Prostate gland (tissue), 2 donors: ENCODE data around the gene FAM169A. TPM values are rescaled to one million over a fixed set of nuclear protein-coding genes. Genes with fewer than 3 reads are reported as not detected.
"Not testable (repeated sequence)": the region's sequence is repeated elsewhere in the genome, so short reads cannot be mapped to it uniquely, and the experiment has no call there.

Experiments
- DNase-seq: peaks from one replicate; pipeline ENCODE4 v3.0.0-alpha.2; 2019; ENCODE audit warnings: low spot score
- H3K27ac ChIP-seq, 2 donors: fragments of 200-600 bp; sonication (generic); 2 replicates each; pipeline ENCODE4 v1.5.1; 2017 to 2019
- H3K27me3 ChIP-seq: fragments of 200-600 bp; sonication (generic); replicated peaks from 2 replicates; pipeline ENCODE4 v1.5.1; 2019; ENCODE audit not compliant: insufficient read depth
- H3K36me3 ChIP-seq, 2 donors: fragments of 200-600 bp; sonication (generic); 1 replicate in 1 of 2; 2 replicates in 1 of 2; pipeline versions ENCODE4 v1.5.1 to v1.8.1; 2017 to 2019
- H3K4me1 ChIP-seq: fragments of 200-600 bp; sonication (generic); replicated peaks from 2 replicates; pipeline ENCODE4 v1.5.1; 2019
- H3K4me3 ChIP-seq, 2 donors: fragments of 200-600 bp; sonication (generic); 2 replicates each; pipeline ENCODE4 v1.5.1; 2017 to 2019
- H3K9me3 ChIP-seq: fragments of 200-600 bp; sonication (generic); 2 replicates; pipeline ENCODE4 v1.5.1; 2017
- POLR2A ChIP-seq: fragments of 450-650 bp; IDR thresholded peaks from one replicate; pipeline ENCODE4 v1.6.1; 2016; ENCODE audit warnings: antibody characterized with exemption, mild to moderate bottlenecking
- POLR2AphosphoS5 ChIP-seq: sonication (generic); formaldehyde crosslinking; IDR thresholded peaks from one replicate; pipeline ENCODE4 v1.6.1; 2017; ENCODE audit warnings: antibody characterized with exemption
- WGBS: methylation state at CpG from one replicate; pipeline ENCODE4 v1.1.5; 2018; 5-methylcytosine and 5-hydroxymethylcytosine counted together
- intact Hi-C: fragments of 100-400 bp; cut with DNase I; formaldehyde crosslinking; loops from one replicate; pipeline ENCODE4 v1.14.2; 2022
- total RNA-seq, 2 donors: library from RNA; depleted of rRNA; stranded (reverse); fragments of >200 nt; gene quantifications; one replicate each; pipeline ENCODE4 v1.1.0, GENCODE V29; 2016
- TF ChIP-seq, protein P1 (sequence below), 4 experiments: fragments of 200-600 bp in 2 of 4; fragments of 450-650 bp in 2 of 4; sonication (generic) in 2 of 4; IDR thresholded peaks; 1 replicate in 3 of 4; 2 replicates in 1 of 4; pipeline ENCODE4 v1.5.1; 2016 to 2019; ENCODE audit warnings: antibody characterized with exemption in 4 of 4, mild to moderate bottlenecking in 2 of 4, moderate library complexity in 2 of 4

FAM169A gene
- total RNA-seq, 2 donors from 2014 or later: 16.6 to 57.9 TPM

DNA sequence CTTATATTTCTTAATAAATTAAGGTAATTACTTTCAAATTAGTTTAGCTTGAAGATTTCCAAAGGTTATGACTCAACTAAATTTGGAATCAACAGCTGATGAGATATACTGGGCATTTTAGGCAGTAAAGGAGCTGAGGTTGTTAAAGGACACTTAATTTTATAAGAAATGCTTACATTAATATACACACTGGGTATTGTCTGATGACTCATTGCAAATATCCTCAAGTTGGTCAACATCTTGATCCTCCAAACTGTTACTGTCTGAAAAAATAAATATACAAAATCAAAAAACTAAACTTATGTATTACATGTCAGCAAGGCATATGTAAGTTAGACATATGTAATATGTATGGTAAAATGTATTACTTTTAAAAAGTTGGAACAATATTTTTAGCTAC lies 102.7 kb downstream of the FAM169A start:
- Histone ChIP-seq H3K4me1 (peaks cover 5% of the 10 kb centered on the region), H3K9me3 (no peaks in the 10 kb centered on the region), H3K36me3 (no peaks in the 10 kb centered on the region), H3K27ac (no peak overlapping the region), H3K4me3 (no peak overlapping the region), H3K27me3 (no peaks in the 10 kb centered on the region)
- intact Hi-C loops: no loop called here
- TF ChIP-seq POLR2A (no peak), POLR2AphosphoS5 (no peak)
- TF ChIP-seq, protein P1, sequence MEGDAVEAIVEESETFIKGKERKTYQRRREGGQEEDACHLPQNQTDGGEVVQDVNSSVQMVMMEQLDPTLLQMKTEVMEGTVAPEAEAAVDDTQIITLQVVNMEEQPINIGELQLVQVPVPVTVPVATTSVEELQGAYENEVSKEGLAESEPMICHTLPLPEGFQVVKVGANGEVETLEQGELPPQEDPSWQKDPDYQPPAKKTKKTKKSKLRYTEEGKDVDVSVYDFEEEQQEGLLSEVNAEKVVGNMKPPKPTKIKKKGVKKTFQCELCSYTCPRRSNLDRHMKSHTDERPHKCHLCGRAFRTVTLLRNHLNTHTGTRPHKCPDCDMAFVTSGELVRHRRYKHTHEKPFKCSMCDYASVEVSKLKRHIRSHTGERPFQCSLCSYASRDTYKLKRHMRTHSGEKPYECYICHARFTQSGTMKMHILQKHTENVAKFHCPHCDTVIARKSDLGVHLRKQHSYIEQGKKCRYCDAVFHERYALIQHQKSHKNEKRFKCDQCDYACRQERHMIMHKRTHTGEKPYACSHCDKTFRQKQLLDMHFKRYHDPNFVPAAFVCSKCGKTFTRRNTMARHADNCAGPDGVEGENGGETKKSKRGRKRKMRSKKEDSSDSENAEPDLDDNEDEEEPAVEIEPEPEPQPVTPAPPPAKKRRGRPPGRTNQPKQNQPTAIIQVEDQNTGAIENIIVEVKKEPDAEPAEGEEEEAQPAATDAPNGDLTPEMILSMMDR (IDR thresholded peaks at IDR 0.05): no peak
- DNase-seq: no peak

DNA sequence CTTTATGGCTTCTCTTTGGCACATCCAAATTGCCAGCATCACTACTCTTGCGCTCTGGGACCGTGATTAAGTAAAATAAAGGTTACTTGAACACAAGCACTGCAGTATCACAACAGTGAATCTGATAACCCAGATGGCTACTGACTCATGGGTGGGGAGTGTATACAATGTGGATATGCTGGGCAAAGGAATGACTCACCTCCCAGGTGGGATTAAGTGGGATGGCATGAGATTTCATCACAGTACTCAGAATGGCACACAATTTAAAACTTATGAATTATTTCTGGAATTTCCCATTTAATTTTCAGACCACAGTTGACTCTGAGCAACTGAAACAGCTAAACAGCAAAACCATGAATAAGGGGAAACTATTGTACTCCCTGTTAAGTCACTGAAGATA lies 103.6 kb downstream of the FAM169A start:
- no peak overlapping the region for H3K4me3 ChIP-seq
- H3K9me3 ChIP-seq: no peaks in the 10 kb centered on the region
- H3K27me3 ChIP-seq: no peaks in the 10 kb centered on the region
- intact Hi-C loops: no loop called here
- no peak for DNase-seq
- H3K27ac ChIP-seq: no peak overlapping the region
- WGBS: 98% methylated on average over 2 of the region's 2 CpGs
- no peaks in the 10 kb centered on the region for H3K36me3 ChIP-seq
- TF ChIP-seq, protein P1 (IDR thresholded peaks at IDR 0.05): no peak
- TF ChIP-seq POLR2AphosphoS5: no peak
- no peak for TF ChIP-seq POLR2A
- H3K4me1 ChIP-seq: no peaks in the 10 kb centered on the region

DNA sequence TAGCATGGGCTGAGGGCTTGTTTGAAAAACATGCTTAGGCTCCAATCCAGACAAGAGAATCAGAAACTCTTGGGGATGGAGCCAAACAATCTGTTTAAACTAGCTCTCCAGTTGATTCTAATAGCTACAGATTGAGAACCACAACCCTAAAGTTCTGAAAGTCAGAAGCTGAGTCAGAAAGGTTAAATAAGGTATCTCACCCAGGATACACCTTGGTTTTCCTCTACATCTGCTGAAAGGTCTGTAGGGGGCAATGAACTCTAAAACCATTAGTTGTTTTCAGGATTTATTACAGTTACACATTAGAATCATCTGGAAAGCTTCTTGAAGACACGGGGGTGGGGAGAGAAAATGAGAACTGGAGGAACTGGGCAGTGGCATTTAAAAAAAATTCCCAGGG lies 104.9 kb downstream of the FAM169A start:
- Histone ChIP-seq H3K36me3 (no peaks in the 10 kb centered on the region), H3K4me3 (no peak overlapping the region), H3K27me3 (no peaks in the 10 kb centered on the region), H3K9me3 (no peaks in the 10 kb centered on the region), H3K27ac (no peak overlapping the region), H3K4me1 (no peaks in the 10 kb centered on the region)
- WGBS: 74% methylated on average over 1 of the region's 1 CpG
- intact Hi-C loops: no loop called here
- DNase-seq: no peak
- no peak for TF ChIP-seq POLR2AphosphoS5
- TF ChIP-seq, protein P1 (IDR thresholded peaks at IDR 0.05): no peak
- no peak for TF ChIP-seq POLR2A

DNA sequence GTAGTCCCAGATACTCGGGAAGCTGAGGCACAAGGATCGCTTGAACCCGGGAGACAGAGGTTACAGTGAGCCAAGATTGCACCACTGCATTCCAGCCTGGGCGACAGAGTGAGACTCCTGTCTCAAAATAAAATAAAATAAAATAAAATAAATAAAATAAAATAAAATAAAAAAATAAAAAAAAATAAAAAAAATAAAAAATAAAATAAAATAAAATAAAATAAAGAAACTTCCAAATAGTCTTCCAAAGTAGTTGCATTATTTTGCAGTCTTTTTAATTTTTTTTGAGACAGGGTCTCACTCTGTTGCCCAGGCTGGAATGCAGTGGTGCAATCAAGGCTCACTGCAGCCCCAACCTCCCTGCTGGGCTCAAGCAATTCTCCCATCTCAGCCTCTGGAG lies 117.4 kb downstream of the FAM169A start:
- 97% methylated on average over 4 of the region's 4 CpGs for WGBS
- intact Hi-C loops, H3K9me3 ChIP-seq, H3K27me3 ChIP-seq, H3K36me3 ChIP-seq, DNase-seq, H3K27ac ChIP-seq, H3K4me1 ChIP-seq, H3K4me3 ChIP-seq: not testable (repeated sequence)

DNA sequence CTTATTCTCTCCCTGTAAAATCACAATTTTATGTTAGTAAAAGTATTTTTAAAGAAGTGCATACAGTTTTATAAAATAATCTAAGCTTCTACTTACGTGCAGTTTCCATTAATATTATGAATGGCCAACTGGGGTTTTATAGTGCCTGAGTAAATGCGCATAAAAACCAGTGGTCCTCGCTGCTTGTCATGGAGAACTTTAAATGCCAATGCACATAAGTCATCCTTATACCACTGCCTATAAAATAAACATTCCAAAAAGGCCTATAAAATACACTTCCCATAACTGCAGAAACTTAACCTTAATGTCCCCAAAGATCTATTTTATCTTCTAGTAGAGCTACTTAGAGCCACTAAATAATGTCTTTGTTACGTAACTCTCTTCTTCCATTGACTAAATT lies 127.8 kb downstream of the FAM169A start:
- TF ChIP-seq POLR2AphosphoS5 (no peak), POLR2A (no peak)
- TF ChIP-seq, protein P1 (IDR thresholded peaks at IDR 0.05): no peak
- H3K4me1 ChIP-seq: no peaks in the 10 kb centered on the region
- no peak overlapping the region for H3K4me3 ChIP-seq
- intact Hi-C loops: no loop called here
- 69% methylated on average over 4 of the region's 4 CpGs for WGBS
- no peak overlapping the region for H3K27ac ChIP-seq
- no peak for DNase-seq
- no peaks in the 10 kb centered on the region for H3K9me3 ChIP-seq
- no peaks in the 10 kb centered on the region for H3K27me3 ChIP-seq
- H3K36me3 ChIP-seq: no peaks in the 10 kb centered on the region
